Neural progenitor cell (in vitro differentiated cells): ENCODE measurements around the gene PDILT. TPM values are rescaled to one million over a fixed set of nuclear protein-coding genes. Genes with fewer than 3 reads are reported as not detected.

Experiments
- DNase-seq: peaks from one replicate; pipeline ENCODE4 v3.0.0-alpha.2; 2016; ENCODE audit warnings: low spot score
- H2AFZ ChIP-seq: fragments of 200-600 bp; sonication (generic); replicated peaks from 2 replicates; pipeline ENCODE4 v1.6.1; 2016; ENCODE audit warnings: antibody characterized with exemption
- H3F3A ChIP-seq: fragments of 200-600 bp; sonication (generic); 2 replicates; pipeline ENCODE4 v1.6.1; 2016; ENCODE audit warnings: antibody characterized with exemption, low read depth
- H3K27ac ChIP-seq: fragments of 200-600 bp; sonication (generic); 2 replicates; pipeline ENCODE4 v1.5.1; 2016; ENCODE audit warnings: mild to moderate bottlenecking
- H3K27me3 ChIP-seq: fragments of 200-600 bp; sonication (generic); 2 replicates; pipeline ENCODE4 v1.6.1; 2016; ENCODE audit warnings: mild to moderate bottlenecking, moderate library complexity
- H3K36me3 ChIP-seq: fragments of 200-600 bp; sonication (generic); 2 replicates; pipeline ENCODE4 v1.5.1; 2016
- H3K4me1 ChIP-seq: fragments of 200-600 bp; sonication (generic); 2 replicates; pipeline ENCODE4 v1.6.1; 2016; ENCODE audit warnings: mixed run types
- H3K4me2 ChIP-seq: fragments of 200-600 bp; sonication (generic); 2 replicates; pipeline ENCODE4 v1.6.1; 2016
- H3K4me3 ChIP-seq: fragments of 200-600 bp; sonication (generic); 2 replicates; pipeline ENCODE4 v1.5.1; 2016
- H3K79me2 ChIP-seq: fragments of 200-600 bp; sonication (generic); 2 replicates; pipeline ENCODE4 v1.6.1; 2016; ENCODE audit warnings: low read depth
- H3K9ac ChIP-seq: fragments of 200-600 bp; sonication (generic); 2 replicates; pipeline ENCODE4 v1.6.1; 2016
- H3K9me3 ChIP-seq: fragments of 200-600 bp; sonication (generic); 2 replicates; pipeline ENCODE4 v1.5.1; 2016; ENCODE audit warnings: low read depth
- H4K20me1 ChIP-seq: fragments of 200-600 bp; sonication (generic); 2 replicates; pipeline ENCODE4 v1.6.1; 2016; ENCODE audit warnings: low read depth
- H3K27ac Mint-ChIP-seq: 3 replicates; pipeline ENCODE4 v1.8.0; 2021; ENCODE audit warnings: mixed read lengths
- H3K27me3 Mint-ChIP-seq: 2 replicates; pipeline ENCODE4 v1.8.0; 2022; ENCODE audit warnings: low read depth, mild to moderate bottlenecking, inconsistent platforms, moderate library complexity, mixed read lengths; ENCODE audit not compliant: insufficient read depth
- H3K36me3 Mint-ChIP-seq: 3 replicates; pipeline ENCODE4 v1.8.0; 2021; ENCODE audit warnings: mixed read lengths
- H3K4me1 Mint-ChIP-seq: 3 replicates; pipeline ENCODE4 v1.8.0; 2021; ENCODE audit warnings: mixed read lengths
- H3K4me3 Mint-ChIP-seq: 3 replicates; pipeline ENCODE4 v1.8.0; 2021; ENCODE audit warnings: mild to moderate bottlenecking, moderate library complexity, mixed read lengths
- H3K9me3 Mint-ChIP-seq: 3 replicates; pipeline ENCODE4 v1.8.0; 2020; ENCODE audit warnings: mixed read lengths
- CTCF ChIP-seq: fragments of 200-600 bp; sonication (generic); IDR thresholded peaks from 2 replicates; pipeline ENCODE4 v1.5.1; 2017; ENCODE audit warnings: antibody characterized with exemption, mild to moderate bottlenecking
- EZH2 ChIP-seq: fragments of 200-600 bp; sonication (generic); IDR thresholded peaks from 2 replicates; pipeline ENCODE4 v1.6.1; 2017; ENCODE audit warnings: antibody characterized with exemption, mild to moderate bottlenecking, moderate library complexity
- EZH2phosphoT487 ChIP-seq: fragments of 200-600 bp; sonication (generic); IDR thresholded peaks from 2 replicates; pipeline ENCODE4 v1.6.1; 2017; ENCODE audit warnings: antibody characterized with exemption
- total RNA-seq: library from RNA; depleted of rRNA; stranded (reverse); fragments of >200 nt; gene quantifications from 2 replicates; pipeline ENCODE4 v1.2.3, GENCODE V29; 2015; ENCODE audit warnings: low replicate concordance

The PDILT gene
- total RNA-seq, 1 donor from 2014 or later, result not detected

- no peaks in the 10 kb centered on the region for H3K9me3 Mint-ChIP-seq
These were observed 83.9 kb downstream of the PDILT start for GRCh38 chr16:20320592-20320991.

GRCh38 chr16:20320178-20320577 lies 84.4 kb downstream of the PDILT start:
- no peaks in the 10 kb centered on the region for H3K4me1 Mint-ChIP-seq
- no peak overlapping the region for H3K27ac Mint-ChIP-seq
- Histone ChIP-seq H4K20me1 (no peaks in the 10 kb centered on the region), H3K36me3 (no peaks in the 10 kb centered on the region), H3K27me3 (no peaks in the 10 kb centered on the region), H3F3A (no peaks in the 10 kb centered on the region), H3K9ac (no peak overlapping the region), H3K4me3 (no peak overlapping the region), H3K4me1 (no peaks in the 10 kb centered on the region), H3K4me2 (no peak overlapping the region), H2AFZ (no peak overlapping the region), H3K9me3 (no peaks in the 10 kb centered on the region), H3K79me2 (no peaks in the 10 kb centered on the region), H3K27ac (no peak overlapping the region)
- H3K27me3 Mint-ChIP-seq, result peaks cover 14% of the 10 kb centered on the region
- H3K4me3 Mint-ChIP-seq, result no peak overlapping the region
- no peak for DNase-seq
- no peaks in the 10 kb centered on the region for H3K9me3 Mint-ChIP-seq
- no peak for TF ChIP-seq EZH2
- TF ChIP-seq EZH2phosphoT487, result no peak
- no peak for TF ChIP-seq CTCF
- H3K36me3 Mint-ChIP-seq, result no peaks in the 10 kb centered on the region

More at GRCh38 chr16:20320592-20320991, 83.9 kb downstream of the PDILT start:
- Mint-ChIP-seq H3K27me3 (peaks cover 14% of the 10 kb centered on the region), H3K27ac (no peak overlapping the region), H3K4me1 (no peaks in the 10 kb centered on the region), H3K36me3 (no peaks in the 10 kb centered on the region), H3K4me3 (no peak overlapping the region)
- TF ChIP-seq EZH2phosphoT487 (no peak), EZH2 (no peak), CTCF (no peak)
- H3K27ac ChIP-seq, result no peak overlapping the region
- H3K27me3 ChIP-seq, result no peaks in the 10 kb centered on the region
- H4K20me1 ChIP-seq, result no peaks in the 10 kb centered on the region
- no peak overlapping the region for H3K9ac ChIP-seq
- H3K4me1 ChIP-seq, result no peaks in the 10 kb centered on the region
- H3K79me2 ChIP-seq, result no peaks in the 10 kb centered on the region
- no peaks in the 10 kb centered on the region for H3F3A ChIP-seq
- no peak for DNase-seq
- no peaks in the 10 kb centered on the region for H3K36me3 ChIP-seq
- no peaks in the 10 kb centered on the region for H3K9me3 ChIP-seq
- H3K4me2 ChIP-seq, result no peak overlapping the region
- H3K4me3 ChIP-seq, result no peak overlapping the region
- H2AFZ ChIP-seq, result no peak overlapping the region

DNA sequence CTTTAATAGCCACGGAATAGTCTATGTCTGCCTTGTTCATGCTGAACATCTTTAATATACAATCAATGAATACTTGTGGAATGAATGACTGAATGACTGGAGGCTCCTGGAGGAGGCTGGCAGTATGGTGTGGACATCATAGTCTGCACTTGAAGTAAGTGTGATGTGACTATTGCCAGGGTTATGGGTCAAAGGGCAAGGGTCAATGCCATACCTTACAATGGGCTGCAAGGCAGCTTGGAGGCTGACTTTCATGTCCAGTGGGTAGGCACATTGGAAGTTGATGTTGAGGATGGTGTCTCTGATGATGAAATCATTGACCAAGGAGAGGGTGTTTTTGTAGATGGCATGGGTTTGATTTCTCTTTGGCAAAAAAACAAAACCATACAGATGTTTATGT lies 85.1 kb downstream of the PDILT start:
- Histone ChIP-seq H3K9ac (no peak overlapping the region), H4K20me1 (no peaks in the 10 kb centered on the region), H3F3A (no peaks in the 10 kb centered on the region), H2AFZ (no peak overlapping the region), H3K79me2 (no peaks in the 10 kb centered on the region), H3K4me3 (no peak overlapping the region), H3K27ac (no peak overlapping the region), H3K4me1 (no peaks in the 10 kb centered on the region), H3K4me2 (no peak overlapping the region), H3K9me3 (no peaks in the 10 kb centered on the region), H3K27me3 (no peaks in the 10 kb centered on the region), H3K36me3 (no peaks in the 10 kb centered on the region)
- no peak for DNase-seq
- H3K4me3 Mint-ChIP-seq, result no peak overlapping the region
- TF ChIP-seq EZH2phosphoT487 (no peak), EZH2 (no peak), CTCF (no peak)
- H3K27ac Mint-ChIP-seq, result no peak overlapping the region
- peaks cover 14% of the 10 kb centered on the region for H3K27me3 Mint-ChIP-seq
- no peaks in the 10 kb centered on the region for H3K36me3 Mint-ChIP-seq
- no peaks in the 10 kb centered on the region for H3K4me1 Mint-ChIP-seq
- no peaks in the 10 kb centered on the region for H3K9me3 Mint-ChIP-seq
